ENCODE results near the gene SAMD15.

DNA sequence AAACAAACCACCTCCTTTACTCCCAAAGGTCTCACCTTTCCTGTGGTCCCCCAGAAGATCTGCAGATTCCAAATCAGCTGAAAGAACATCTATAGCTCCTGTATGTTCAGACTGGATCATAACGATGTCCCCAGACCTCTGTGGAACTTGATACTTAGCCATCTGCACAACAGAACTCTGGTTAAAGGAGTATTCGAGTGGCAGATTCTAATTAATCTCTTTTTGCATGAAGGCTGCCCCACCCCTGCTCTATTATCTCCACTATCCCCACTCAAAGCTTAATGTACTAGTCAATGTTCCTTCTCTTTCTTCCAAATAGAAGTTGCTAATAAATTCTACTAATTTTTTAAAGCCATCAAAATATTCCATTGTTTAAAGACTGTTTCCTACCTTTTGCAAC, 33.5 kb upstream of the SAMD15 start:
- TF ChIP-seq, protein P1, sequence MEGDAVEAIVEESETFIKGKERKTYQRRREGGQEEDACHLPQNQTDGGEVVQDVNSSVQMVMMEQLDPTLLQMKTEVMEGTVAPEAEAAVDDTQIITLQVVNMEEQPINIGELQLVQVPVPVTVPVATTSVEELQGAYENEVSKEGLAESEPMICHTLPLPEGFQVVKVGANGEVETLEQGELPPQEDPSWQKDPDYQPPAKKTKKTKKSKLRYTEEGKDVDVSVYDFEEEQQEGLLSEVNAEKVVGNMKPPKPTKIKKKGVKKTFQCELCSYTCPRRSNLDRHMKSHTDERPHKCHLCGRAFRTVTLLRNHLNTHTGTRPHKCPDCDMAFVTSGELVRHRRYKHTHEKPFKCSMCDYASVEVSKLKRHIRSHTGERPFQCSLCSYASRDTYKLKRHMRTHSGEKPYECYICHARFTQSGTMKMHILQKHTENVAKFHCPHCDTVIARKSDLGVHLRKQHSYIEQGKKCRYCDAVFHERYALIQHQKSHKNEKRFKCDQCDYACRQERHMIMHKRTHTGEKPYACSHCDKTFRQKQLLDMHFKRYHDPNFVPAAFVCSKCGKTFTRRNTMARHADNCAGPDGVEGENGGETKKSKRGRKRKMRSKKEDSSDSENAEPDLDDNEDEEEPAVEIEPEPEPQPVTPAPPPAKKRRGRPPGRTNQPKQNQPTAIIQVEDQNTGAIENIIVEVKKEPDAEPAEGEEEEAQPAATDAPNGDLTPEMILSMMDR (IDR thresholded peaks at IDR 0.05; ENCODE audit: insufficient read depth, low read depth, low read length) = no peak
- TF ChIP-seq EZH2 (IDR thresholded peaks at IDR 0.05; ENCODE audit: insufficient read depth, low read length) = no peak

All from astrocyte (in vitro differentiated cells and primary cell).